Measurements from ENCODE around the gene HSPA4.

HSPA4 gene

GRCh38 chr5:133116601-133117000 is 64.8 kb downstream of the HSPA4 start:
- no peak overlapping the region for H3K4me3 ChIP-seq (ENCODE audit: low read depth, low read length)
- TF ChIP-seq CTCF (IDR thresholded peaks at IDR 0.05; ENCODE audit: insufficient read depth, low read depth, low read length, missing control alignments): no peak
- DNase-seq (ENCODE audit: low read depth): no peak

- TF ChIP-seq CTCF (IDR thresholded peaks at IDR 0.05; ENCODE audit: insufficient read depth, low read depth, low read length, missing control alignments): no peak
- no peak for DNase-seq (ENCODE audit: low read depth)
- H3K4me3 ChIP-seq (ENCODE audit: low read depth, low read length): no peak overlapping the region
Observed at GRCh38 chr5:133117166-133117911, 65.5 kb downstream of the HSPA4 start.

- H3K4me3 ChIP-seq (ENCODE audit: low read depth, low read length): no peak overlapping the region
- TF ChIP-seq CTCF (IDR thresholded peaks at IDR 0.05; ENCODE audit: insufficient read depth, low read depth, low read length, missing control alignments): no peak
- no peak for DNase-seq (ENCODE audit: low read depth)
Observed at GRCh38 chr5:133117912-133118445, 66.2 kb downstream of the HSPA4 start.

- H3K4me3 ChIP-seq (ENCODE audit: low read depth, low read length): no peak overlapping the region
- no peak for DNase-seq (ENCODE audit: low read depth)
- no peak for TF ChIP-seq CTCF (IDR thresholded peaks at IDR 0.05; ENCODE audit: insufficient read depth, low read depth, low read length, missing control alignments)
Observed at GRCh38 chr5:133118741-133119140, 66.9 kb downstream of the HSPA4 start.

- H3K4me3 ChIP-seq (ENCODE audit: low read depth, low read length): no peak overlapping the region
- TF ChIP-seq CTCF (IDR thresholded peaks at IDR 0.05; ENCODE audit: insufficient read depth, low read depth, low read length, missing control alignments): no peak
- no peak for DNase-seq (ENCODE audit: low read depth)
Observed at GRCh38 chr5:133119233-133119711, 67.5 kb downstream of the HSPA4 start.

- no peak overlapping the region for H3K4me3 ChIP-seq (ENCODE audit: low read depth, low read length)
- no peak for DNase-seq (ENCODE audit: low read depth)
- no peak for TF ChIP-seq CTCF (IDR thresholded peaks at IDR 0.05; ENCODE audit: insufficient read depth, low read depth, low read length, missing control alignments)
Observed at GRCh38 chr5:133120156-133120750, 68.4 kb downstream of the HSPA4 start.
